Stimulated activated memory B cell treated with anti-CD40 and anti-IgM and Interleukin-4, amounts not matched to agents 10 μg/mL and 1 μg/mL and 100 μg/mL, for 72 hours (primary cell): ENCODE results near the gene SMIM3.
A peak's percentile ranks its signal among the peaks of the same experiment; 100 is the strongest.
"Not testable (repeated sequence)": the region's sequence is repeated elsewhere in the genome, so short reads cannot be mapped to it uniquely, and the experiment has no call there.

Source experiments
- ATAC-seq: fragments of 150-1000 bp; cut with Tn5 transposase; 2 replicates; pipeline ENCODE4 v1.10.0; 2021
- H3K27ac Mint-ChIP-seq: one replicate; pipeline ENCODE4 v1.8.0; 2022; ENCODE audit warnings: mild to moderate bottlenecking, mixed read lengths
- H3K27me3 Mint-ChIP-seq: one replicate; pipeline ENCODE4 v1.8.0; 2022; ENCODE audit warnings: mixed read lengths
- H3K36me3 Mint-ChIP-seq: one replicate; pipeline ENCODE4 v1.8.0; 2022; ENCODE audit warnings: mixed read lengths
- H3K4me1 Mint-ChIP-seq: one replicate; pipeline ENCODE4 v1.8.0; 2022; ENCODE audit warnings: mixed read lengths
- H3K4me3 Mint-ChIP-seq: one replicate; pipeline ENCODE4 v1.8.0; 2022; ENCODE audit warnings: mild to moderate bottlenecking, moderate library complexity, mixed read lengths
- H3K9me3 Mint-ChIP-seq: one replicate; pipeline ENCODE4 v1.8.0; 2022; ENCODE audit warnings: mixed read lengths

SMIM3 gene

DNA sequence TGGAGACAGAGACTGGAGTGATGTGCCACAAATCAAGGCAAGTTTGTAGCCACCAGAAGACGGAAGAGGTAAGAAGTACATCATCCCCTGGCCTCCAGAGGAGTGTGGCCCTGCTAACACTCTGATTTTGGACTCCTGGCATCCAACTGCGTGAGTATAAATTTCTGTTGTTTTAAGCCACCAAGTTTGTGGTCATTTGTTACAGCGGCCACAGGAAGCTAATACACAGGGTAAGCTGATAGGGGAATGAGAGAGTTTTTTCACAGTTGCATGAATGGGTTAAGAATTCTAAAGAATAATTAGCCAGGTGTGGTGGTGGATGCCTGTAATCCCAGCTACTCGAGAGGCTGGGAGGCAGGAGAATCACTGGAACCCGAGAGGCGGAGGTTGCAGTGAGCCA lies 25.8 kb downstream of the SMIM3 start:
- H3K4me1 Mint-ChIP-seq = no peaks in the 10 kb centered on the region
- ATAC-seq = no peak
- no peaks in the 10 kb centered on the region for H3K36me3 Mint-ChIP-seq

DNA sequence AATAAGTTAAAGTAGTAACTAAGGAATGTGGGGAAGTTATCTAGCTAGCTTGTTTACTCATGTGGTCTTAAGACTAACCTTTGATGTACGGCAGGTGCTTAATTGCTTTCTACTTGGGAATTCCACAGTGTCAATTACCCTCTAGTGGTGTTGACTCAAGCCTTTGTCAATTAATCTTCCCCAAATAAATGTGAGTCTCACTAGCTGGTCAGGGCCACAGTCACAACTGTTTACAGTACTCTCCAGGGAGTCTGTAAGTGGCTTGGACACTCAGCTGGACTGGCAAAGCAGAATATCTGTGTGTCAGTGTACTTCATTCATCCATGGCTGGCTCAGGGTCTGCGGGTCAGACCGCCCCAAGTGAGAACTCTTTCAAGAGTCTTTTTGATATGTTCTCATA lies 30.8 kb downstream of the SMIM3 start:
- ATAC-seq = no peak
- no peaks in the 10 kb centered on the region for H3K4me1 Mint-ChIP-seq
- no peaks in the 10 kb centered on the region for H3K36me3 Mint-ChIP-seq
- no peak overlapping the region for H3K4me3 Mint-ChIP-seq
- H3K9me3 Mint-ChIP-seq = peaks cover 11% of the 10 kb centered on the region
- no peak overlapping the region for H3K27ac Mint-ChIP-seq
- H3K27me3 Mint-ChIP-seq = peaks cover 40% of the 10 kb centered on the region

More for the DNA sequence above, 25.8 kb downstream of the SMIM3 start:
- Mint-ChIP-seq H3K27ac (no peak overlapping the region), H3K4me3 (no peak overlapping the region), H3K27me3 (peaks cover 36% of the 10 kb centered on the region), H3K9me3 (peaks cover 9% of the 10 kb centered on the region)

DNA sequence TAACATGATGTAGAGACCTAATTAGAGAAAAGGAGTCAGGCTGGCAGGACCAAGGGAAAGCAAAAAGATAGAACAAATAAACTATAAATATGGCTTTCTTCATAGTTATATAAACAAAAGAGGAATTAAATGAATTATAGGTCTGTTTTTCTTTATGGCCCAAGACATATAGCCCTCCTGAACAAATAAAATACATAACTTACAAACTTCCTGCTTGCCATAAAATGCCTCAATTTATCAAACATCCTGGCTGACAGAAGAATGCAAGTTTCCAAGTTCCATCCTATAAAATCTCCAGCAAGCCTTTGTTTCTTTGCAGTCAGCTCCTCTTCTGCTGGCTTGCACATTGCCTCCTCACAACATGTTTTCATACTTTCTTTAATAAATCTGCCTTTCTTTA lies 36.5 kb downstream of the SMIM3 start:
- Mint-ChIP-seq H3K36me3 (peaks cover 14% of the 10 kb centered on the region), H3K9me3 (peaks cover 18% of the 10 kb centered on the region), H3K27me3 (peaks cover 42% of the 10 kb centered on the region), H3K4me1 (no peaks in the 10 kb centered on the region), H3K27ac (no peak overlapping the region), H3K4me3 (no peak overlapping the region)
- ATAC-seq = no peak

DNA sequence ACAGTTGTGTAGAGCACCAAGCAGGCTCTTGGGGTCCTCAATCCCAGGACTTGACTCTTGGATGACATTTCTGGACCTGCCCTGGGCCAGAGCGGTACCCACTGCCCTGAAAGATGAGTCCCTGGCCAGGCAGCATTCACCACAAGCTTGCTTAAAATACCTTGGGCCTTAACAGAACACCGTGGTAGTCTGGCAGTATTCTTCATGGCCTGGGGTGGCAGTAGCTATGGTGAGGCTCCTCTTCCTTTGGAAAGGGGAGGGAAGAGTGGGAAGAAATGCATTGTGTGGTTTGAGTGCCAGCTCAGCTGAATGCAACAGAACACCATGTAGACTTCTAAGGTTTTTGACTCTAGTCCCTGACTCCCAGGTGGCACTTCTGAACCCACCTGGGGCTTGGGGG lies 38.4 kb downstream of the SMIM3 start:
- Mint-ChIP-seq H3K27ac (no peak overlapping the region), H3K27me3 (peaks cover 51% of the 10 kb centered on the region), H3K36me3 (peaks cover 14% of the 10 kb centered on the region), H3K4me3 (no peak overlapping the region), H3K9me3 (peaks cover 17% of the 10 kb centered on the region), H3K4me1 (no peaks in the 10 kb centered on the region)
- ATAC-seq = no peak

DNA sequence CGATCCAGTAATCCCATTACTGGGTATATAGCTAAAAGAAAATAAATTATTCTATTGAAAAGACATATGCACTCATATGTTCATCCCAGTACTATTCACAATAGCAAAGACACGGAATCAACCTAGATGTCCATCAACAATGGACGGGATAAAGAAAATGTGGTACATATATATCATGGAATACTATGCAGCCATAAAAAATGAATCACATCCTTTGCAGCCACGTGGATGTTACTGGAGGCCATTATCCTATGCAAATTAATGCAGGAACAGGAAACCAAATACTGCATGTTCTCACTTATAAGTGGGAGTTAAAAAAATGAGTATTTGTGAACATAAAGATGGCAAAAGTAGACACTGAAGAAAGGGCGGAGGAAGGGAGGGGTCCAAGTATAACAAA lies 51.2 kb downstream of the SMIM3 start:
- no peak overlapping the region for H3K4me3 Mint-ChIP-seq
- H3K27ac Mint-ChIP-seq = no peak overlapping the region
- H3K36me3 Mint-ChIP-seq = no peaks in the 10 kb centered on the region
- no peaks in the 10 kb centered on the region for H3K4me1 Mint-ChIP-seq
- ATAC-seq = no peak
- no peaks in the 10 kb centered on the region for H3K27me3 Mint-ChIP-seq
- H3K9me3 Mint-ChIP-seq = peaks cover 21% of the 10 kb centered on the region

DNA sequence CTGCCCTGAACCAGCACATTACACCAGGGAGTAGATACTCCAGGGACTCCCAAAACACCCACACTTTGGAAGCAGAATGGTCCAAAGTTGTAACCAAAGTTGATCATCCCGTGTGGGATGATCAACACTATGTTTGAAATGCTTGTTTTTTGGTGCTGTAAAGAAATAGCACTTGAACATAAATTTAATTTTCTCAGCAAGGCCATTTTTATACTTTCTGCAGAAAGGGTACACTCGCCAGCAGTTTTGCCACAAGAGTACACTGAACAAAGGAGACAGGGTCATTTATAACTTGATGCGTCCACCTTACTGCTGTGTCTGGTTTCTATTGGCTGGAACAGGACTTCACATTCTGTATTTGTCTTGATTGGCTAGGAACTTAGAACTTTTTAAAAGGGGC lies 53.3 kb downstream of the SMIM3 start:
- H3K4me3 Mint-ChIP-seq, H3K4me1 Mint-ChIP-seq: not testable (repeated sequence)

DNA sequence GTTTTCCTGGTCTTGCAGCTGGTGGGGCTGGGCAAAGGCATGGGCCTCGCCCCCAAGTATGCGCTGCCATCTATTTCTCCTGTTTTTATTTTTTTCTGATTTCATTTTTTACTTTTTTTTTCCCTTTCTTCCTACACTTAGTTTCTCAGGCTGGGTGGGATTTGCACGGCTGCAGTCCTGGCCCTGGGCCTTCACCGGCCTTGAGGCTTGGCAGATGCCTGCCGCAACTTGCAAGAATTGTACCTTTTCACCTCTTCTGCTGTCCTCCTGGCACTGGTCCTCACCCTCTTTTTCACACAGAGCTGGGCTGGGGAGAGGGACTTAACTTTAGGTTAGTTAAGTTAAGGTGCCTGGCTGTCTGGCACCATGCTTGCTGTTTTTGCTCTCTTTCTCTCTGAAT lies 57.5 kb downstream of the SMIM3 start:
- Mint-ChIP-seq H3K36me3 (no peaks in the 10 kb centered on the region), H3K27ac (no peak overlapping the region), H3K4me3 (no peak overlapping the region), H3K4me1 (no peaks in the 10 kb centered on the region), H3K9me3 (peaks cover 14% of the 10 kb centered on the region), H3K27me3 (no peaks in the 10 kb centered on the region)
- no peak for ATAC-seq

More for the DNA sequence above, 53.3 kb downstream of the SMIM3 start:
- H3K36me3 Mint-ChIP-seq, H3K27ac Mint-ChIP-seq, H3K27me3 Mint-ChIP-seq, ATAC-seq: not testable (repeated sequence)
- H3K9me3 Mint-ChIP-seq = peaks cover 21% of the 10 kb centered on the region

DNA sequence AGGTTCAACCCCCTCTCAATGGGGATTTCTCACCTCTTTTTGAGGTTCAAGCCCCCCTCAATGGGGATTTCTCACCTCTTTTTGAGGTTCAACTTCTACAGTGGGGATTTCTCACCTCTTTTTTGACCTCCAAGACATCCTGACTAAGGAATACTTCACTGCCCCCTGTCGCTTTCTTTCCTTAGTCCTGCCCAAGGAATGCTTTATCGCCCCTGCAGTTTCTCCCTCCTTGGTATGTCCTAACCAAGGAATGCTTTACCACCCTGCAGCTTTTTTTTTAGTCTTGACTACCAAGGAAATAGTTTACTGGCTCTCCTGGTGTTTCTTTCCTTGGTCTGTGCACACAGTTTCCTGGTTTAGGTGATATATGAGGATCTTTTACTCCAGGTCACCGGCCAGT lies 58.1 kb downstream of the SMIM3 start:
- peaks cover 13% of the 10 kb centered on the region for H3K9me3 Mint-ChIP-seq
- no peaks in the 10 kb centered on the region for H3K27me3 Mint-ChIP-seq
- no peak overlapping the region for H3K27ac Mint-ChIP-seq
- no peak overlapping the region for H3K4me3 Mint-ChIP-seq
- no peak for ATAC-seq
- H3K36me3 Mint-ChIP-seq = no peaks in the 10 kb centered on the region
- H3K4me1 Mint-ChIP-seq = no peaks in the 10 kb centered on the region

DNA sequence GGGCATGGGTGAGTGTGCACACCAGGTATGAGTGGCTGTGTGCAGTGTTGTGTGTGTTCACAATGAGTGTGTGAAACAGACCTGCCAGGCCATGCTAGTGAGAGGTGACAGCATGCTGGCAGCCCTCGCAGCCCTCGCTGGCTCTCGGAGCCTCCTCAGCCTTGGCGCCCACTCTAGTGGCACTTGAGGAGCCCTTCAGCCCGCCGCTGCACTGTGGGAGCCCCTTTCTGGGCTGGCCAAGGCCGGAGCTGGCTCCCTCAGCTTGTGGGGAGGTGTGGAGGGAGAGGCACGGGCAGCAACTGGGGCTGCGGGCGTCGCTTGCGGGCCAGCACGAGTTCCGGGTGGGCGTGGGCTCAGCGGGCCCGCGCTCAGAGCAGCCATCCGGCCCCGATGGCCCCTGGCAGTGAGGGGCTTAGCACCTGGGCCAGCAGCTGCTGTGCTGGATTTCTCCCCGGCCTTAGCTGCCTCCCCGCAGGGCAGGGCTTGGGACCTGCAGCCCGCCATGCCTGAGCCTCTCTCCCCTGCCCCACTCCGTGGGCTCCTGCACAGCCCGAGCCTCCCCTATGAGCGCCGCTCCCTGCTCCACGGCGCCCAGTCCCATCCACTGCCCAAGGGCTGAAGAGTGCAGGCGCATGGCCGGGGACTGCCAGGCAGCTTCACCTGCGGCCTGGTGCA lies 66.8 kb downstream of the SMIM3 start:
- not testable (repeated sequence) for H3K27ac Mint-ChIP-seq, H3K27me3 Mint-ChIP-seq, ATAC-seq, H3K9me3 Mint-ChIP-seq, H3K36me3 Mint-ChIP-seq, H3K4me3 Mint-ChIP-seq
- H3K4me1 Mint-ChIP-seq = peaks cover 14% of the 10 kb centered on the region

DNA sequence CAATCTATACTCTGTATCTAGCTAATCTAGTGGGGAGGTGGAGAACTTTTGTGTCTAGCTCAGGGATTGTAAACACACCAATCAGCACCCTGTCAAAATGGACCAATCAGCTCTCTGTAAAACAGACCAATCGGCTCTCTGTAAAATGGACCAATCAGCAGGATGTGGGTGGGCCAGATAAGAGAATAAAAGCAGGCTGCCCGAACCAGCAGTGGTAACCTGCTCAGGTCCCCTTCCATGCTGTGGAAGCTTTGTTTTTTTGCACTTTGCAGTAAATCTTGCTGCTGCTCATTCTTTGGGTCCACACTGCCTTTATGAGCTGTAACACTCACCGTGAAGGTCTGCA lies 67.7 kb downstream of the SMIM3 start, which contains the start of gene IRGM:
TSS of gene IRGM (plus strand) at position 214 of the 346 bp plus-strand sequence. CDS start 1,603 bp downstream, outside the sequence.
- Mint-ChIP-seq H3K4me1 (peaks cover 14% of the 10 kb centered on the region), H3K4me3 (peak within 1 kb of the TSS; percentile 68)
- not testable (repeated sequence) for ATAC-seq, H3K27me3 Mint-ChIP-seq, H3K9me3 Mint-ChIP-seq, H3K27ac Mint-ChIP-seq, H3K36me3 Mint-ChIP-seq
